Calu3 (cell line): ENCODE measurements around the gene DEFB112. TPM values are rescaled to one million over a fixed set of nuclear protein-coding genes. Genes with fewer than 3 reads are reported as not detected.

Experiments used
- BruUV-seq: library from RNA; stranded (reverse); fragments of 400-500 nt; replicated peaks from 2 replicates; lab custom pipeline; 2021; lab: Mats Ljungman, UMichigan
- CTCF ChIA-PET: fragments of 300-600 bp; sonication (Branson Sonifier 250); formaldehyde crosslinking; loops from one replicate; lab custom pipeline; 2022; ENCODE audit warnings: antibody characterized with exemption; lab: Charles Lee
- DNase-seq: peaks from one replicate; pipeline ENCODE4 v3.0.0; 2022
- H3K27ac Mint-ChIP-seq: one replicate; pipeline ENCODE4 v1.8.0; 2022; ENCODE audit warnings: mixed read lengths; ENCODE audit not compliant: unreplicated experiment
- H3K27me3 Mint-ChIP-seq: one replicate; pipeline ENCODE4 v1.8.0; 2022; ENCODE audit warnings: mixed read lengths; ENCODE audit not compliant: unreplicated experiment
- H3K36me3 Mint-ChIP-seq: one replicate; pipeline ENCODE4 v1.8.0; 2022; ENCODE audit warnings: mild to moderate bottlenecking, moderate library complexity, mixed read lengths; ENCODE audit not compliant: insufficient read depth, unreplicated experiment
- H3K4me1 Mint-ChIP-seq: one replicate; pipeline ENCODE4 v1.8.0; 2022; ENCODE audit warnings: mild to moderate bottlenecking, low read depth, mixed read lengths; ENCODE audit not compliant: unreplicated experiment
- H3K4me3 Mint-ChIP-seq: one replicate; pipeline ENCODE4 v1.8.0; 2022; ENCODE audit warnings: mild to moderate bottlenecking, low read depth, moderate library complexity, mixed read lengths; ENCODE audit not compliant: unreplicated experiment
- H3K9me3 Mint-ChIP-seq: one replicate; pipeline ENCODE4 v1.8.0; 2022; ENCODE audit warnings: low read depth, mixed read lengths; ENCODE audit not compliant: unreplicated experiment
- CTCF ChIP-seq: fragments of 200-600 bp; IDR thresholded peaks from one replicate; pipeline ENCODE4 v1.8.0; 2022; ENCODE audit warnings: antibody characterized with exemption; ENCODE audit not compliant: unreplicated experiment
- intact Hi-C: fragments of 100-400 bp; cut with micrococcal nuclease; formaldehyde crosslinking; loops from one replicate; pipeline ENCODE4 v1.10.0; 2022; ENCODE audit not compliant: unreplicated experiment
- total RNA-seq: library from RNA; stranded (reverse); gene quantifications from 2 replicates; pipeline ENCODE4 v1.2.3, GENCODE V29; 2022

Gene DEFB112
- total RNA-seq, 1 experiment from 2014 or later = not detected

DNA sequence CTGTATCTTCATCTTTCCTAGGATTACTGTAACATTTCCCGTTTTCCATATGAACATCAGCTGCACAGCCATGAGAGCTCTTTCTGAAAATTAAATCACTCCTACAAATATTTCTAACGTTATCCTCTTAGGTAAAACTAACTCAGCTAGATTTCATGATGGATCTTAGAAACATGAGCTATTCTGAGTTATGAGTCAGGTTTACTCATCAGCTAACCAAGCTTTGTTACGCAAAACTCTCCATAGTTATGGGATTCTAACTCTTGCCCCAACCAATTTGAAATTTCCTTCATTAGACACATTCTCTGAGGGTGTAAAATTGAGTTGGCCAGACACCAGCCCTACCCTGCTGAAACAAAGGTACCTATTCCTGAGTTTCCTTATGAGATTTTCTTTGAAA is 41.9 kb downstream of the DEFB112 start:
- intact Hi-C loops = no loop called here
- TF ChIP-seq CTCF = no peak
- BruUV-seq = no TSS peak
- no peaks in the 10 kb centered on the region for H3K36me3 Mint-ChIP-seq
- H3K9me3 Mint-ChIP-seq = no peaks in the 10 kb centered on the region
- CTCF ChIA-PET = interaction anchor here (0.6 to 0.7 kb wide), 2 partner anchors 86 to 813 kb away, joined by 3 to 12 read pairs; no protein-coding TSS in a partner anchor
- H3K4me3 Mint-ChIP-seq = no peak overlapping the region
- no peaks in the 10 kb centered on the region for H3K27me3 Mint-ChIP-seq
- peak overlapping the region; percentile 55 for H3K27ac Mint-ChIP-seq
- H3K4me1 Mint-ChIP-seq = peaks cover 13% of the 10 kb centered on the region
- DNase-seq = no peak

DNA sequence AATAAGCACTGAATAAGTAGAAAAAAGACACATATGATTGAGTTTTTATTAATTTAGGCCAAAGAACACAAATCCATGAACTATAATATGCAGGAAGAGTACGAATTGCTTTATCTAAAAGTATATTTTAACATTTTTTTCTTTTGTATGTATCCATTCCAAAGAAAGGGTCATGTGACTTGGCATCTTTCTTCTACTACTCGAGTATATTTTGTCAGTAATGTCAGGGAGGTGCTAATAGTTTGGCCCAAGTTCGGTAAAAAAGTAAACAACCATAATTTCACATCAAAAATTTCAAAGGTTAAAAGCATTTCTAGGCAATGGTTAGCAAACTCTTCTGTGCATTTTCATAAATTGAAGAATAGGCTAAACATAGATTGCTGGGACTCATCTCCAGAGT is 46.6 kb downstream of the DEFB112 start:
- no peaks in the 10 kb centered on the region for H3K9me3 Mint-ChIP-seq
- no TSS peak for BruUV-seq
- peaks cover 9% of the 10 kb centered on the region for H3K4me1 Mint-ChIP-seq
- no peaks in the 10 kb centered on the region for H3K27me3 Mint-ChIP-seq
- no peak overlapping the region for H3K4me3 Mint-ChIP-seq
- CTCF ChIA-PET = no interaction called here
- no peak for DNase-seq
- no peak for TF ChIP-seq CTCF
- H3K27ac Mint-ChIP-seq = no peak overlapping the region
- intact Hi-C loops = no loop called here
- no peaks in the 10 kb centered on the region for H3K36me3 Mint-ChIP-seq

- no TSS peak for BruUV-seq
- H3K36me3 Mint-ChIP-seq = no peaks in the 10 kb centered on the region
- intact Hi-C loops = no loop called here
- no peak overlapping the region for H3K4me3 Mint-ChIP-seq
- no peaks in the 10 kb centered on the region for H3K9me3 Mint-ChIP-seq
- H3K4me1 Mint-ChIP-seq = no peaks in the 10 kb centered on the region
- CTCF ChIA-PET = no interaction called here
- no peak overlapping the region for H3K27ac Mint-ChIP-seq
- H3K27me3 Mint-ChIP-seq = no peaks in the 10 kb centered on the region
- DNase-seq = no peak
- no peak for TF ChIP-seq CTCF
These were observed 54.5 kb downstream of the DEFB112 start for GRCh38 chr6:49995278-49995677.

Other genes with a start within 250 kb of the DEFB112 start
- gene CRISP1, start 183.4 kb downstream of the DEFB112 start, total RNA-seq = not detected in 2 replicates
- gene DEFB114, start 85.8 kb downstream of the DEFB112 start, total RNA-seq = not detected in 2 replicates
- gene DEFB113, start 80.3 kb downstream of the DEFB112 start, total RNA-seq = not detected in 2 replicates
- gene DEFB110, start 27.9 kb downstream of the DEFB112 start, total RNA-seq = not detected in 2 replicates